HCT116 (cell line): ENCODE measurements around the gene OPN1SW. TPM values are rescaled to one million over a fixed set of nuclear protein-coding genes. Genes with fewer than 3 reads are reported as not detected.

ENCODE experiments used
- ATAC-seq: fragments of 200-7000 bp; cut with Tn5 transposase; 2 replicates; pipeline ENCODE4 v1.9.1; 2020; ENCODE audit warnings: mild to moderate bottlenecking, moderate library complexity
- BruUV-seq: library from RNA; stranded (reverse); fragments of 400-500 nt; replicated peaks from 2 replicates; lab custom pipeline; 2021; lab: Mats Ljungman, UMichigan
- CTCF ChIA-PET: fragments of 300-600 bp; sonication (Branson Sonifier 250); formaldehyde crosslinking; loops from one replicate; lab custom pipeline; 2021; ENCODE audit warnings: antibody characterized with exemption; lab: Charles Lee
- POLR2A ChIA-PET: fragments of 300-600, 350-600 bp; sonication (Branson Sonifier 250); formaldehyde crosslinking; loops from one replicate; lab custom pipeline; 2021; ENCODE audit warnings: antibody characterized with exemption; lab: Charles Lee
- RAD21 ChIA-PET, 2 experiments: fragments of 300-600 bp; sonication (Branson Sonifier 250); formaldehyde crosslinking; loops; one replicate each; lab custom pipeline; 2023; ENCODE audit warnings: low total read pairs in 2 of 2; ENCODE audit not compliant: uncharacterized antibody in 2 of 2, unreplicated experiment in 2 of 2, low non-redundant PET in 1 of 2; lab: Charles Lee
- DNase-seq: peaks from one replicate; pipeline ENCODE4 v3.0.0-alpha.2; 2010; ENCODE audit warnings: low read depth, low spot score
- H2AFZ ChIP-seq: fragments of 200-600 bp; shearing (Covaris generic), sonication (generic); 2 replicates; pipeline ENCODE4 v1.6.1; 2017; ENCODE audit warnings: low read depth, mixed run types, mixed read lengths, antibody characterized with exemption, low read length; ENCODE audit not compliant: poor library complexity, severe bottlenecking
- H3K27ac ChIP-seq: 2 replicates; pipeline ENCODE4 v1.5.1; 2012; ENCODE audit warnings: low read depth, low read length
- H3K27me3 ChIP-seq: fragments of 200-600 bp; sonication (generic); 2 replicates; pipeline ENCODE4 v1.6.1; 2016; ENCODE audit warnings: mixed run types, low read length, mixed read lengths; ENCODE audit not compliant: insufficient read depth
- H3K36me3 ChIP-seq, 2 experiments: fragments of 200-500 bp in 1 of 2; fragments of 200-600 bp in 1 of 2; sonication (Bioruptor generic) in 1 of 2; sonication (generic) in 1 of 2; 2 replicates each; pipeline versions ENCODE4 v1.5.1 to v1.6.1; 2014 to 2016; ENCODE audit warnings: low read length in 2 of 2, inconsistent platforms in 1 of 2, mixed read lengths in 1 of 2, mixed run types in 1 of 2; ENCODE audit not compliant: insufficient read depth in 2 of 2, control insufficient read depth in 1 of 2
- H3K4me1 ChIP-seq, 2 experiments: fragments of 200-600 bp in 1 of 2; sonication (generic) in 1 of 2; 2 replicates each; pipeline versions ENCODE4 v1.5.1 to v1.6.1; 2012 to 2017; ENCODE audit warnings: low read length in 2 of 2, inconsistent platforms in 1 of 2, mild to moderate bottlenecking in 1 of 2, mixed read lengths in 1 of 2, mixed run types in 1 of 2, moderate library complexity in 1 of 2; ENCODE audit not compliant: insufficient read depth in 2 of 2, control insufficient read depth in 1 of 2
- H3K4me2 ChIP-seq: fragments of 200-600 bp; sonication (generic); 2 replicates; pipeline ENCODE4 v1.6.1; 2017; ENCODE audit warnings: mixed run types, low read length, mixed read lengths
- H3K4me3 ChIP-seq, 2 experiments: fragments of 200-600 bp in 1 of 2; sonication (generic) in 1 of 2; replicated peaks in 1 of 2; 2 replicates each; pipeline ENCODE4 v1.5.1; 2011 to 2016; ENCODE audit warnings: low read length in 2 of 2, control low read depth in 1 of 2, low read depth in 1 of 2, mild to moderate bottlenecking in 1 of 2, mixed read lengths in 1 of 2, mixed run types in 1 of 2
- H3K79me2 ChIP-seq: fragments of 200-600 bp; sonication (generic); 2 replicates; pipeline ENCODE4 v1.6.1; 2017; ENCODE audit warnings: mild to moderate bottlenecking, mixed run types, low read length, moderate library complexity, mixed read lengths; ENCODE audit not compliant: insufficient read depth
- H3K9ac ChIP-seq: fragments of 200-600 bp; sonication (generic); 2 replicates; pipeline ENCODE4 v1.6.1; 2016; ENCODE audit warnings: low read length, mixed read lengths
- H3K9me2 ChIP-seq: fragments of 200-600 bp; sonication (generic), shearing (Covaris generic); 2 replicates; pipeline ENCODE4 v1.6.1; 2017; ENCODE audit warnings: mixed run types, mild to moderate bottlenecking, moderate library complexity; ENCODE audit not compliant: insufficient read depth
- H3K9me3 ChIP-seq, 2 experiments: fragments of 200-500 bp in 1 of 2; fragments of 200-600 bp in 1 of 2; sonication (Bioruptor generic) in 1 of 2; sonication (generic) in 1 of 2; 2 replicates each; pipeline ENCODE4 v1.6.1; 2014 to 2017; ENCODE audit warnings: low read length in 2 of 2, mixed read lengths in 2 of 2, inconsistent platforms in 1 of 2, low read depth in 1 of 2, mild to moderate bottlenecking in 1 of 2, mixed run types in 1 of 2, moderate library complexity in 1 of 2; ENCODE audit not compliant: control insufficient read depth in 1 of 2, insufficient read depth in 1 of 2
- H4K20me1 ChIP-seq: fragments of 200-600 bp; sonication (generic), shearing (Covaris generic); 2 replicates; pipeline ENCODE4 v1.6.1; 2017; ENCODE audit warnings: mixed run types, mild to moderate bottlenecking, moderate library complexity; ENCODE audit not compliant: insufficient read depth
- CEBPB ChIP-seq: IDR thresholded peaks from 2 replicates; pipeline ENCODE4 v1.6.1; 2012; ENCODE audit warnings: low read depth
- ELF1 ChIP-seq: IDR thresholded peaks from 2 replicates; pipeline ENCODE4 v1.6.1; 2012; ENCODE audit warnings: low read depth, borderline replicate concordance
- EZH2phosphoT487 ChIP-seq: fragments of 200-600 bp; IDR thresholded peaks from 2 replicates; pipeline ENCODE4 v1.6.1; 2018; ENCODE audit warnings: antibody characterized with exemption, borderline replicate concordance
- FOSL1 ChIP-seq: IDR thresholded peaks from 2 replicates; pipeline ENCODE4 v1.6.1; 2012; ENCODE audit warnings: low read depth
- POLR2AphosphoS5 ChIP-seq: IDR thresholded peaks from 2 replicates; pipeline ENCODE4 v1.6.1; 2011; ENCODE audit warnings: mild to moderate bottlenecking, low read depth, low read length, moderate library complexity
- RAD21 ChIP-seq: IDR thresholded peaks from 2 replicates; pipeline ENCODE4 v1.6.1; 2012; ENCODE audit warnings: low read depth, mild to moderate bottlenecking
- SIN3A ChIP-seq: IDR thresholded peaks from 2 replicates; pipeline ENCODE4 v1.6.1; 2012; ENCODE audit warnings: low read depth
- SP1 ChIP-seq: IDR thresholded peaks from 2 replicates; pipeline ENCODE4 v1.6.1; 2012; ENCODE audit warnings: low read depth
- TCF7L2 ChIP-seq: IDR thresholded peaks from 2 replicates; pipeline ENCODE4 v1.7.0; 2011; ENCODE audit warnings: borderline replicate concordance, inconsistent platforms; ENCODE audit not compliant: insufficient read depth, insufficient read length; ENCODE audit errors: extremely low read depth
- YY1 ChIP-seq: IDR thresholded peaks from 2 replicates; pipeline ENCODE4 v1.6.1; 2011; ENCODE audit warnings: low read length, low read depth, moderate library complexity, mild to moderate bottlenecking; ENCODE audit not compliant: insufficient replicate concordance; ENCODE audit errors: extremely low read depth
- ZFX ChIP-seq: fragments of 450-650 bp; IDR thresholded peaks from 2 replicates; pipeline ENCODE4 v1.6.1; 2017
- ZNF274 ChIP-seq: fragments of 200-500 bp; sonication (Bioruptor generic); IDR thresholded peaks from 2 replicates; pipeline ENCODE4 v1.6.1; 2014; ENCODE audit warnings: mild to moderate bottlenecking, low read depth, low read length, inconsistent platforms
- intact Hi-C: fragments of 100-400 bp; cut with micrococcal nuclease; formaldehyde crosslinking; loops from 2 replicates; pipeline ENCODE4 v1.10.0; 2022
- total RNA-seq: library from RNA; stranded (reverse); gene quantifications from one replicate; pipeline ENCODE4 v1.2.1, GENCODE V29; 2021; ENCODE audit not compliant: unreplicated experiment
- TF ChIP-seq, protein P1 (sequence below), 3 experiments: fragments of 200-600 bp in 1 of 3; sonication (generic) in 1 of 3; IDR thresholded peaks in 2 of 3; conservative IDR thresholded peaks in 1 of 3; 2 replicates each; pipeline ENCODE4 v1.5.1; 2012 to 2017; ENCODE audit warnings: low read depth in 2 of 3, low read length in 2 of 3, antibody characterized with exemption in 1 of 3, borderline replicate concordance in 1 of 3, control low read depth in 1 of 3, mild to moderate bottlenecking in 1 of 3, mixed read lengths in 1 of 3, mixed run types in 1 of 3, moderate library complexity in 1 of 3; ENCODE audit not compliant: insufficient read depth in 1 of 3
- TF ChIP-seq, protein P2 (sequence below): IDR thresholded peaks from 2 replicates; pipeline ENCODE4 v1.6.1; 2012

Gene OPN1SW
- total RNA-seq, 1 experiment from 2014 or later, result not detected

GRCh38 chr7:128755819-128756476, 19.6 kb downstream of the OPN1SW start:
- Histone ChIP-seq H3K4me3 (no peak overlapping the region), H3K9me3 (no peaks in the 10 kb centered on the region), H4K20me1 (no peaks in the 10 kb centered on the region), H3K36me3 (peaks cover 33 to 42% of the 10 kb centered on the region in 2 experiments), H3K27me3 (no peaks in the 10 kb centered on the region), H3K9ac (no peak overlapping the region), H3K27ac (no peak overlapping the region), H3K4me2 (no peak overlapping the region), H3K79me2 (peaks cover 63% of the 10 kb centered on the region), H3K9me2 (no peaks in the 10 kb centered on the region), H2AFZ (no peak overlapping the region), H3K4me1 (no peaks in the 10 kb centered on the region)
- ChIA-PET CTCF (no interaction called here), RAD21 (no interaction called here), POLR2A (no interaction called here)
- DNase-seq (no peak), ATAC-seq (no peak)
- TF ChIP-seq, protein P1, sequence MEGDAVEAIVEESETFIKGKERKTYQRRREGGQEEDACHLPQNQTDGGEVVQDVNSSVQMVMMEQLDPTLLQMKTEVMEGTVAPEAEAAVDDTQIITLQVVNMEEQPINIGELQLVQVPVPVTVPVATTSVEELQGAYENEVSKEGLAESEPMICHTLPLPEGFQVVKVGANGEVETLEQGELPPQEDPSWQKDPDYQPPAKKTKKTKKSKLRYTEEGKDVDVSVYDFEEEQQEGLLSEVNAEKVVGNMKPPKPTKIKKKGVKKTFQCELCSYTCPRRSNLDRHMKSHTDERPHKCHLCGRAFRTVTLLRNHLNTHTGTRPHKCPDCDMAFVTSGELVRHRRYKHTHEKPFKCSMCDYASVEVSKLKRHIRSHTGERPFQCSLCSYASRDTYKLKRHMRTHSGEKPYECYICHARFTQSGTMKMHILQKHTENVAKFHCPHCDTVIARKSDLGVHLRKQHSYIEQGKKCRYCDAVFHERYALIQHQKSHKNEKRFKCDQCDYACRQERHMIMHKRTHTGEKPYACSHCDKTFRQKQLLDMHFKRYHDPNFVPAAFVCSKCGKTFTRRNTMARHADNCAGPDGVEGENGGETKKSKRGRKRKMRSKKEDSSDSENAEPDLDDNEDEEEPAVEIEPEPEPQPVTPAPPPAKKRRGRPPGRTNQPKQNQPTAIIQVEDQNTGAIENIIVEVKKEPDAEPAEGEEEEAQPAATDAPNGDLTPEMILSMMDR (IDR thresholded peaks at IDR 0.05 in 2 of 3, conservative IDR thresholded peaks at IDR 0.05 in 1 of 3; ENCODE audit: borderline replicate concordance in 1 of 3, insufficient read depth in 1 of 3, low read depth in 2 of 3, low read length in 2 of 3), result no peak
- intact Hi-C loops, result no loop called here
- BruUV-seq, result no TSS peak

- no peak overlapping the region for H3K27ac ChIP-seq
- H3K9me2 ChIP-seq, result no peaks in the 10 kb centered on the region
- H2AFZ ChIP-seq, result no peak overlapping the region
- no peak overlapping the region for H3K4me2 ChIP-seq
- H3K79me2 ChIP-seq, result peaks cover 70% of the 10 kb centered on the region
- ChIA-PET POLR2A (no interaction called here), CTCF (no interaction called here), RAD21 (no interaction called here)
- DNase-seq, result no peak
- peaks cover 34 to 48% of the 10 kb centered on the region in 2 experiments for H3K36me3 ChIP-seq
- no peaks in the 10 kb centered on the region for H3K4me1 ChIP-seq
- intact Hi-C loops, result no loop called here
- no TSS peak for BruUV-seq
- H4K20me1 ChIP-seq, result 0 out of 2 replicates have a peak, but pooled peaks cover 4% of the 10 kb centered on the region
- H3K27me3 ChIP-seq, result no peaks in the 10 kb centered on the region
- H3K4me3 ChIP-seq, result no peak overlapping the region
- no peaks in the 10 kb centered on the region for H3K9me3 ChIP-seq
- H3K9ac ChIP-seq, result no peak overlapping the region
- no peak for ATAC-seq
- no peak for TF ChIP-seq ZFX
- TF ChIP-seq ZNF274, result no peak
- TF ChIP-seq, protein P1 (IDR thresholded peaks at IDR 0.05 in 2 of 3, conservative IDR thresholded peaks at IDR 0.05 in 1 of 3; ENCODE audit: borderline replicate concordance in 1 of 3, insufficient read depth in 1 of 3, low read depth in 2 of 3, low read length in 2 of 3), result no peak
- no peak for TF ChIP-seq SP1
- no peak for TF ChIP-seq POLR2AphosphoS5
- TF ChIP-seq RAD21, result no peak
- TF ChIP-seq, protein P2, sequence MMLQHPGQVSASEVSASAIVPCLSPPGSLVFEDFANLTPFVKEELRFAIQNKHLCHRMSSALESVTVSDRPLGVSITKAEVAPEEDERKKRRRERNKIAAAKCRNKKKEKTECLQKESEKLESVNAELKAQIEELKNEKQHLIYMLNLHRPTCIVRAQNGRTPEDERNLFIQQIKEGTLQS, result no peak
- no peak for TF ChIP-seq TCF7L2
- no peak for TF ChIP-seq CEBPB
- no peak for TF ChIP-seq YY1
- no peak for TF ChIP-seq EZH2phosphoT487
- TF ChIP-seq FOSL1, result no peak
- no peak for TF ChIP-seq ELF1
- no peak for TF ChIP-seq SIN3A
Observed at GRCh38 chr7:128755075-128755818, 20.3 kb downstream of the OPN1SW start.
